Measurements from ENCODE around the gene PWWP2B.

- TF ChIP-seq EP300 (IDR thresholded peaks at IDR 0.05) (no peak), MAFK (IDR thresholded peaks at IDR 0.05; ENCODE audit: partially characterized antibody) (no peak), CTCF (IDR thresholded peaks at IDR 0.05) (no peak), MAZ (IDR thresholded peaks at IDR 0.05; ENCODE audit: borderline replicate concordance, low read depth, low read length) (no peak)
These were observed 22.8 kb upstream of the PWWP2B start for GRCh38 chr10:132374176-132374575.
